Measurements from ENCODE around the gene NEK1.

NEK1 gene

GRCh38 chr4:169420291-169420690, 192.1 kb downstream of the NEK1 start:
- DNase-seq (ENCODE audit: low read depth in 2 of 2): no peak

GRCh38 chr4:169418846-169419245, 193.5 kb downstream of the NEK1 start:
- no peak for DNase-seq (ENCODE audit: low read depth in 2 of 2)

GRCh38 chr4:169417629-169418282, 194.6 kb downstream of the NEK1 start:
- DNase-seq (ENCODE audit: low read depth in 2 of 2): no peak

- no peak for DNase-seq (ENCODE audit: low read depth in 2 of 2)
Observed at GRCh38 chr4:169416997-169417396, 195.4 kb downstream of the NEK1 start.

GRCh38 chr4:169416461-169416860, 195.9 kb downstream of the NEK1 start:
- DNase-seq (ENCODE audit: low read depth in 2 of 2): no peak

- no peak for DNase-seq (ENCODE audit: low read depth in 2 of 2)
Observed at GRCh38 chr4:169414913-169415312, 197.5 kb downstream of the NEK1 start.

GRCh38 chr4:169412046-169412445, 200.3 kb downstream of the NEK1 start:
- no peak for DNase-seq (ENCODE audit: low read depth in 2 of 2)

GRCh38 chr4:169410839-169411770, 201.3 kb downstream of the NEK1 start:
- DNase-seq (ENCODE audit: low read depth in 2 of 2): peak; percentile 14 to 17

- DNase-seq (ENCODE audit: low read depth in 2 of 2): no peak
Observed at GRCh38 chr4:169407217-169407845, 205.1 kb downstream of the NEK1 start.

GRCh38 chr4:169404960-169405359, 207.4 kb downstream of the NEK1 start:
- DNase-seq (ENCODE audit: low read depth in 2 of 2): no peak

- no peak for DNase-seq (ENCODE audit: low read depth in 2 of 2)
Observed at GRCh38 chr4:169400832-169401231, 211.6 kb downstream of the NEK1 start.

GRCh38 chr4:169399976-169400767, 212.2 kb downstream of the NEK1 start:
- DNase-seq (ENCODE audit: low read depth in 2 of 2): no peak

- no peak for DNase-seq (ENCODE audit: low read depth in 2 of 2)
Observed at GRCh38 chr4:169398316-169398715, 214.1 kb downstream of the NEK1 start.

- DNase-seq (ENCODE audit: low read depth in 2 of 2): no peak
Observed at GRCh38 chr4:169397762-169398161, 214.6 kb downstream of the NEK1 start.

- DNase-seq (ENCODE audit: low read depth in 2 of 2): no peak
Observed at GRCh38 chr4:169385376-169385775, 227.0 kb downstream of the NEK1 start.

- DNase-seq (ENCODE audit: low read depth in 2 of 2): no peak
Observed at GRCh38 chr4:169384779-169385178, 227.6 kb downstream of the NEK1 start.

- DNase-seq (ENCODE audit: low read depth in 2 of 2): no peak
Observed at GRCh38 chr4:169383724-169384123, 228.7 kb downstream of the NEK1 start.

- no peak for DNase-seq (ENCODE audit: low read depth in 2 of 2)
Observed at GRCh38 chr4:169379688-169380087, 232.7 kb downstream of the NEK1 start.

- no peak for DNase-seq (ENCODE audit: low read depth in 2 of 2)
Observed at GRCh38 chr4:169377367-169377766, 235.0 kb downstream of the NEK1 start.

- no peak for DNase-seq (ENCODE audit: low read depth in 2 of 2)
Observed at GRCh38 chr4:169376421-169376820, 236.0 kb downstream of the NEK1 start.

GRCh38 chr4:169372791-169373190, 239.6 kb downstream of the NEK1 start:
- no peak for DNase-seq (ENCODE audit: low read depth in 2 of 2)

- DNase-seq (ENCODE audit: low read depth in 2 of 2): no peak
Observed at GRCh38 chr4:169369634-169370033, 242.7 kb downstream of the NEK1 start.

Data from stimulated activated CD8-positive, alpha-beta memory T cell treated with anti-CD3 and anti-CD28 coated beads, Interleukin-2, amount 100 ng/mL, for 48 hours (primary cell).